Right lung (tissue), 5 donors: ENCODE results near the gene VMP1. TPM values are rescaled to one million over a fixed set of nuclear protein-coding genes. Genes with fewer than 3 reads are reported as not detected.
A peak's percentile ranks its signal among the peaks of the same experiment; 100 is the strongest.

Experiments used
- DNase-seq, 2 donors: peaks; one replicate each; pipeline ENCODE4 v3.0.0-alpha.2; 2013
- polyA plus RNA-seq, 5 donors: library from polyadenylated mRNA; unstranded; fragments of 120-200 nt; gene quantifications; one replicate each; pipeline versions ENCODE4 v1.2.1 to v1.2.3, GENCODE V29; 2013; ENCODE audit warnings: inconsistent platforms in 1 of 5, low replicate concordance in 1 of 5; ENCODE audit not compliant: insufficient read length in 5 of 5, insufficient read depth in 1 of 5

The VMP1 gene
- polyA plus RNA-seq, 5 donors = 94.0 to 149 (median 118) TPM

- no peak for DNase-seq
Measured at GRCh38 chr17:59699786-59700185, 7.7 kb upstream of the VMP1 start.

GRCh38 chr17:59702304-59702703 lies 5.2 kb upstream of the VMP1 start:
- DNase-seq = no peak

- no peak for DNase-seq
Measured at GRCh38 chr17:59707971-59708430, 547 bp downstream of the VMP1 start.

- DNase-seq = no peak
Measured at GRCh38 chr17:59711936-59712335, 4.5 kb downstream of the VMP1 start.

GRCh38 chr17:59712862-59713261 lies 5.4 kb downstream of the VMP1 start:
- DNase-seq = no peak

GRCh38 chr17:59714255-59714654 lies 6.8 kb downstream of the VMP1 start:
- no peak for DNase-seq

GRCh38 chr17:59716427-59716826 lies 9.0 kb downstream of the VMP1 start:
- no peak for DNase-seq

- DNase-seq = no peak
Measured at GRCh38 chr17:59719526-59719925, 12.1 kb downstream of the VMP1 start.

GRCh38 chr17:59722623-59723022 lies 15.2 kb downstream of the VMP1 start:
- no peak for DNase-seq

GRCh38 chr17:59723041-59723440 lies 15.6 kb downstream of the VMP1 start:
- no peak for DNase-seq

- DNase-seq = no peak
Measured at GRCh38 chr17:59723607-59724006, 16.2 kb downstream of the VMP1 start.

GRCh38 chr17:59725691-59726090 lies 18.2 kb downstream of the VMP1 start:
- peak; percentile 36 to 61 for DNase-seq

- DNase-seq = no peak
Measured at GRCh38 chr17:59727817-59728533, 20.5 kb downstream of the VMP1 start.

- DNase-seq = no peak
Measured at GRCh38 chr17:59730268-59730834, 22.9 kb downstream of the VMP1 start.

GRCh38 chr17:59733697-59734096 lies 26.2 kb downstream of the VMP1 start:
- DNase-seq = no peak

GRCh38 chr17:59734226-59734625 lies 26.8 kb downstream of the VMP1 start:
- DNase-seq = no peak

- no peak for DNase-seq
Measured at GRCh38 chr17:59737324-59737723, 29.9 kb downstream of the VMP1 start.

GRCh38 chr17:59743842-59744241 lies 36.4 kb downstream of the VMP1 start:
- no peak for DNase-seq

- DNase-seq = no peak
Measured at GRCh38 chr17:59745040-59745439, 37.6 kb downstream of the VMP1 start.

GRCh38 chr17:59746849-59747445 lies 39.5 kb downstream of the VMP1 start:
- no peak for DNase-seq

- DNase-seq = no peak
Measured at GRCh38 chr17:59748591-59748990, 41.1 kb downstream of the VMP1 start.

- DNase-seq = no peak
Measured at GRCh38 chr17:59751955-59752413, 44.5 kb downstream of the VMP1 start.

- DNase-seq = no peak
Measured at GRCh38 chr17:59752446-59752845, 45.0 kb downstream of the VMP1 start.
